ENCODE data around the gene PIK3R1. TPM values are rescaled to one million over a fixed set of nuclear protein-coding genes. Genes with fewer than 3 reads are reported as not detected.

Gene PIK3R1
- total and polyA plus RNA-seq, 4 donors = 22.6 to 123 (median 47.3) TPM

DNA sequence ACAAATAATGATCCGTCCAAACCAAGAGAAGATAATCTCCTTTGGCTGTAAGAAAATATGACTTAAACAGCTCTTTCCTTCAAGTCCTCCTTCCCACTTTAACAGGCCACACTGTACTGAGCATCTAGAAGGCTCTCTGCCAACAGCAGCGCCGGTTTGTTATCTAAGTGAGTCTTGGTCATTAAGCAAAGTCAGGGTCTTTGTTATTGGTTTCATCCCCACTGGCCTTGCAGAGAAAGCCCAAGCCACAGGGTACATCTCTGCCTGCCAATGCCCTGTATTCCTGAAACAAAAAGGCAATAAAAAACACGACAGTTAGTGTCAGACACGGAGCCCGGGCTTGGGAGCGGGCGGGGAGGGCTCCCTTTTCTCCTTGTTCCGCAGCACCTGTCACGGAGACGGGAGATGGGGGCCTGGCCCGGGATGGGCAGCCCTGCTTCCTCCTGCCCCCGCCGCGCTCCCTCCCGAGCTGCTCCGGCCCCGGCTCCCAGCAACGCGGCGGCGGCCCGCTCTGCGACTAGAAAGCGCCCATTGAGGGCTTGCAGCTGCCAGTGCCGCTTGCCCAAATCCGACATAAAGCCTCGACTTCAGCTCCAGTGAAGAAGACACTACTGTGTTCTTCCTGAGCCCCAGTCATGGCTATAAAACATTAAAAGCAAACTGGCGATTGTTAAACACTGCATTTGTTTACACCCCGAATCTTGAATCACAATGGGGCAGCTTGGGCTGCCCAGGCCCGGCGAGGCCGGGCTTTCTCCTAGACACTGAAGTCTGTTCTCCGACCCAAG, 28.1 kb upstream of the PIK3R1 start:
- 34% methylated on average over 34 of the region's 34 CpGs for WGBS
- Histone ChIP-seq H3K36me3 (ENCODE audit: control insufficient read depth in 4 of 4, insufficient read depth in 3 of 4, low read depth in 1 of 4, low read length in 3 of 4) (no peaks in the 10 kb centered on the region), H3K9me3 (ENCODE audit: control insufficient read depth in 4 of 4, low read length in 3 of 4) (no peaks in the 10 kb centered on the region), H3K4me3 (ENCODE audit: low read depth in 1 of 3, low read length in 3 of 3) (peak overlapping the region in 2 of 3 donors; percentile 46 to 48), H3K27me3 (ENCODE audit: control insufficient read depth in 4 of 4, insufficient read depth in 4 of 4, low read length in 3 of 4) (no peaks in the 10 kb centered on the region), H3K27ac (ENCODE audit: low read depth in 1 of 2, low read length in 2 of 2) (no peak overlapping the region), H3K9ac (ENCODE audit: low read depth in 1 of 2, low read length in 2 of 2) (no peak overlapping the region), H3K4me1 (ENCODE audit: control insufficient read depth in 4 of 4, insufficient read depth in 4 of 4, low read length in 3 of 4) (peaks cover 0 to 7% (median 2%) of the 10 kb centered on the region in 4 donors)
- DNase-seq (ENCODE audit: low spot score) = no peak
- no peak for TF ChIP-seq HNF4G (IDR thresholded peaks at IDR 0.05)
- TF ChIP-seq YY1 (IDR thresholded peaks at IDR 0.05) = no peak
- no peak for TF ChIP-seq RAD21 (IDR thresholded peaks at IDR 0.05)
- no peak for TF ChIP-seq GABPA (IDR thresholded peaks at IDR 0.05 in 1 of 2, conservative IDR thresholded peaks at IDR 0.05 in 1 of 2)
- TF ChIP-seq, protein P1, sequence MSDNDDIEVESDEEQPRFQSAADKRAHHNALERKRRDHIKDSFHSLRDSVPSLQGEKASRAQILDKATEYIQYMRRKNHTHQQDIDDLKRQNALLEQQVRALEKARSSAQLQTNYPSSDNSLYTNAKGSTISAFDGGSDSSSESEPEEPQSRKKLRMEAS (IDR thresholded peaks at IDR 0.05) = no peak
- no peak for TF ChIP-seq HNF4A (conservative IDR thresholded peaks at IDR 0.05)
- no peak for TF ChIP-seq JUND (IDR thresholded peaks at IDR 0.05)

DNA sequence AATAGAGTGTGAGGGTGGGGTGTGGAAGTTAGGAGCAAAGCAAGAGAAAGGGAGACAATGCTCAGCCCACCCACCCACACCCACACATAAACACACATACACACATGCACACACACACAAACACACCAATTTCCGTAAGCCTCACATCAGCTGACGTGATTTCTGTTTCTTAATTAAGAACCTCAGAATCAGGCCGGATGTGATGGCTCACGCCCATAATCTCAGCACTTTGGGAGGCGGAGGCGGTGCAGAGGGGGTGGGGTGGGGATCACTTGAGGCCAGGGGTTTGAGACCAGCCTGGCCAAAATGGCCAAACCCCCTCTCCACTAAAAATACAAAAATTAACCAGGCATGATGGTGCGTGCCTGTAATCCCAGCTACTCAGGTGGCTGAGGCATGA, 26.4 kb upstream of the PIK3R1 start:
- Histone ChIP-seq H3K4me1 (ENCODE audit: control insufficient read depth in 4 of 4, insufficient read depth in 4 of 4, low read length in 3 of 4) (peaks cover 0 to 4% (median 0%) of the 10 kb centered on the region in 4 donors), H3K4me3 (ENCODE audit: low read depth in 1 of 3, low read length in 3 of 3) (no peak overlapping the region), H3K27ac (ENCODE audit: low read depth in 1 of 2, low read length in 2 of 2) (no peak overlapping the region), H3K9me3 (ENCODE audit: control insufficient read depth in 4 of 4, low read length in 3 of 4) (no peaks in the 10 kb centered on the region), H3K27me3 (ENCODE audit: control insufficient read depth in 4 of 4, insufficient read depth in 4 of 4, low read length in 3 of 4) (no peaks in the 10 kb centered on the region), H3K36me3 (ENCODE audit: control insufficient read depth in 4 of 4, insufficient read depth in 3 of 4, low read depth in 1 of 4, low read length in 3 of 4) (no peaks in the 10 kb centered on the region), H3K9ac (ENCODE audit: low read depth in 1 of 2, low read length in 2 of 2) (no peak overlapping the region)
- TF ChIP-seq FOXA2 (IDR thresholded peaks at IDR 0.05) (no peak), YY1 (IDR thresholded peaks at IDR 0.05) (no peak), JUND (IDR thresholded peaks at IDR 0.05) (no peak), TAF1 (conservative IDR thresholded peaks at IDR 0.05) (no peak), SP1 (IDR thresholded peaks at IDR 0.05) (no peak), GABPA (IDR thresholded peaks at IDR 0.05 in 1 of 2, conservative IDR thresholded peaks at IDR 0.05 in 1 of 2) (no peak)
- TF ChIP-seq, protein P2, sequence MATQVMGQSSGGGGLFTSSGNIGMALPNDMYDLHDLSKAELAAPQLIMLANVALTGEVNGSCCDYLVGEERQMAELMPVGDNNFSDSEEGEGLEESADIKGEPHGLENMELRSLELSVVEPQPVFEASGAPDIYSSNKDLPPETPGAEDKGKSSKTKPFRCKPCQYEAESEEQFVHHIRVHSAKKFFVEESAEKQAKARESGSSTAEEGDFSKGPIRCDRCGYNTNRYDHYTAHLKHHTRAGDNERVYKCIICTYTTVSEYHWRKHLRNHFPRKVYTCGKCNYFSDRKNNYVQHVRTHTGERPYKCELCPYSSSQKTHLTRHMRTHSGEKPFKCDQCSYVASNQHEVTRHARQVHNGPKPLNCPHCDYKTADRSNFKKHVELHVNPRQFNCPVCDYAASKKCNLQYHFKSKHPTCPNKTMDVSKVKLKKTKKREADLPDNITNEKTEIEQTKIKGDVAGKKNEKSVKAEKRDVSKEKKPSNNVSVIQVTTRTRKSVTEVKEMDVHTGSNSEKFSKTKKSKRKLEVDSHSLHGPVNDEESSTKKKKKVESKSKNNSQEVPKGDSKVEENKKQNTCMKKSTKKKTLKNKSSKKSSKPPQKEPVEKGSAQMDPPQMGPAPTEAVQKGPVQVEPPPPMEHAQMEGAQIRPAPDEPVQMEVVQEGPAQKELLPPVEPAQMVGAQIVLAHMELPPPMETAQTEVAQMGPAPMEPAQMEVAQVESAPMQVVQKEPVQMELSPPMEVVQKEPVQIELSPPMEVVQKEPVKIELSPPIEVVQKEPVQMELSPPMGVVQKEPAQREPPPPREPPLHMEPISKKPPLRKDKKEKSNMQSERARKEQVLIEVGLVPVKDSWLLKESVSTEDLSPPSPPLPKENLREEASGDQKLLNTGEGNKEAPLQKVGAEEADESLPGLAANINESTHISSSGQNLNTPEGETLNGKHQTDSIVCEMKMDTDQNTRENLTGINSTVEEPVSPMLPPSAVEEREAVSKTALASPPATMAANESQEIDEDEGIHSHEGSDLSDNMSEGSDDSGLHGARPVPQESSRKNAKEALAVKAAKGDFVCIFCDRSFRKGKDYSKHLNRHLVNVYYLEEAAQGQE (IDR thresholded peaks at IDR 0.05) = no peak
- TF ChIP-seq, protein P3, sequence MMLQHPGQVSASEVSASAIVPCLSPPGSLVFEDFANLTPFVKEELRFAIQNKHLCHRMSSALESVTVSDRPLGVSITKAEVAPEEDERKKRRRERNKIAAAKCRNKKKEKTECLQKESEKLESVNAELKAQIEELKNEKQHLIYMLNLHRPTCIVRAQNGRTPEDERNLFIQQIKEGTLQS (IDR thresholded peaks at IDR 0.05) = no peak
- 87% methylated on average over 7 of the region's 7 CpGs for WGBS
- DNase-seq (ENCODE audit: low spot score) = no peak

DNA sequence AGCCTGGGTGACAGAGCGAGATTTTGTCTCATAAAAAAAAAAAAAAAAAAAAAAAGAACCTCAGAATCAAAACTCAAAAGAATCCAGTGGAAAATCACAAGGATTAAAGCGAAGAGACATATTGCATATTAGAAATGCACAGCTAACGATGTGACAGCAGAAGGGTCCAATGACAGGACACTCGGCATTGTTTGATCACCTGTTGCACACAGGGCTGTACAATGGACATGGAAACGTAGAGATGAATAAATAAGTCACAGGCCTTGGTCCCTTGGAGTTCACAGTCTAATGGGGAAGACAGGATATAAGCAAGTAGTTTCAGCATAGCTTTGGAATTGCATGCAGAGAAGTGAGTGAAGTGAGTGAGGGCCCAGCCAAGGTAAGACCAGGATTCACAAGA, 25.9 kb upstream of the PIK3R1 start:
- 77% methylated on average over 5 of the region's 5 CpGs for WGBS
- DNase-seq (ENCODE audit: low spot score) = no peak
- no peak for TF ChIP-seq RXRA (IDR thresholded peaks at IDR 0.05)
- TF ChIP-seq, protein P4, sequence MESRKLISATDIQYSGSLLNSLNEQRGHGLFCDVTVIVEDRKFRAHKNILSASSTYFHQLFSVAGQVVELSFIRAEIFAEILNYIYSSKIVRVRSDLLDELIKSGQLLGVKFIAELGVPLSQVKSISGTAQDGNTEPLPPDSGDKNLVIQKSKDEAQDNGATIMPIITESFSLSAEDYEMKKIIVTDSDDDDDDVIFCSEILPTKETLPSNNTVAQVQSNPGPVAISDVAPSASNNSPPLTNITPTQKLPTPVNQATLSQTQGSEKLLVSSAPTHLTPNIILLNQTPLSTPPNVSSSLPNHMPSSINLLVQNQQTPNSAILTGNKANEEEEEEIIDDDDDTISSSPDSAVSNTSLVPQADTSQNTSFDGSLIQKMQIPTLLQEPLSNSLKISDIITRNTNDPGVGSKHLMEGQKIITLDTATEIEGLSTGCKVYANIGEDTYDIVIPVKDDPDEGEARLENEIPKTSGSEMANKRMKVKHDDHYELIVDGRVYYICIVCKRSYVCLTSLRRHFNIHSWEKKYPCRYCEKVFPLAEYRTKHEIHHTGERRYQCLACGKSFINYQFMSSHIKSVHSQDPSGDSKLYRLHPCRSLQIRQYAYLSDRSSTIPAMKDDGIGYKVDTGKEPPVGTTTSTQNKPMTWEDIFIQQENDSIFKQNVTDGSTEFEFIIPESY (IDR thresholded peaks at IDR 0.05) = no peak
- no peak for TF ChIP-seq FOXA1 (IDR thresholded peaks at IDR 0.05)
- TF ChIP-seq, protein P2 (IDR thresholded peaks at IDR 0.05) = no peak
- TF ChIP-seq TAF1 (conservative IDR thresholded peaks at IDR 0.05) = no peak
- no peak for TF ChIP-seq SP1 (IDR thresholded peaks at IDR 0.05)
- no peak for TF ChIP-seq YY1 (IDR thresholded peaks at IDR 0.05)
- TF ChIP-seq NR2F2 (IDR thresholded peaks at IDR 0.05) = no peak
- TF ChIP-seq HNF4G (IDR thresholded peaks at IDR 0.05) = no peak

More for the DNA sequence above, 25.9 kb upstream of the PIK3R1 start:
- no peak overlapping the region for H3K9ac ChIP-seq (ENCODE audit: low read depth in 1 of 2, low read length in 2 of 2)
- peaks cover 0 to 4% (median 0%) of the 10 kb centered on the region in 4 donors for H3K4me1 ChIP-seq (ENCODE audit: control insufficient read depth in 4 of 4, insufficient read depth in 4 of 4, low read length in 3 of 4)
- H3K36me3 ChIP-seq (ENCODE audit: control insufficient read depth in 4 of 4, insufficient read depth in 3 of 4, low read depth in 1 of 4, low read length in 3 of 4) = no peaks in the 10 kb centered on the region
- no peak overlapping the region for H3K4me3 ChIP-seq (ENCODE audit: low read depth in 1 of 3, low read length in 3 of 3)
- H3K9me3 ChIP-seq (ENCODE audit: control insufficient read depth in 4 of 4, low read length in 3 of 4) = no peaks in the 10 kb centered on the region
- H3K27ac ChIP-seq (ENCODE audit: low read depth in 1 of 2, low read length in 2 of 2) = no peak overlapping the region
- no peaks in the 10 kb centered on the region for H3K27me3 ChIP-seq (ENCODE audit: control insufficient read depth in 4 of 4, insufficient read depth in 4 of 4, low read length in 3 of 4)
